AG10803 (cell line): ENCODE results near the gene AZIN2.

Experiments used
- DNase-seq: peaks from one replicate; pipeline ENCODE4 v3.0.0; 2010; ENCODE audit warnings: low read depth
- H3K4me3 ChIP-seq: 2 replicates; pipeline ENCODE4 v1.5.1; 2011; ENCODE audit warnings: mild to moderate bottlenecking, low read length, control low read depth
- CTCF ChIP-seq: conservative IDR thresholded peaks from 2 replicates; pipeline ENCODE4 v1.5.1; 2011; ENCODE audit warnings: mild to moderate bottlenecking, low read length, control low read depth, inconsistent platforms

Gene AZIN2

DNA sequence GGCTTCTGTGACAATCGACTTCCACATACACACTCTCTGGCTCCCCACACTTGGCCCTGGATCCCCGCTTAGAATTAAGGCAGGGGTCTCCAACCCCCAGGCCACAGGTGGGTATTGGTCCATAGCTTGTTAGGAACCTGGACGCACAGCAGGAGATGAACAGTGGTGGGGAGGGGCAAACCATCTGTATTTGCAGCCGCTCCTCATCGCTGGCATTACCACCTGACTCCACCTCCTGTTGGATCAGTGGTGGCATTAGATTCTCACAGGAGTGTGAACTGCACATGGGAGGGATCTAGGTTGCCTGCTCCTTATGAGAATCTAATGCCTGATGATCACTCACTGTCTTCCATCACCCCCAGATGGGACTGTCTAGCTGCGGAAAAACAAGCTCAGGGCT is 84.9 kb downstream of the AZIN2 start:
- no peak for DNase-seq
- H3K4me3 ChIP-seq, result no peak overlapping the region
- no peak for TF ChIP-seq CTCF

- TF ChIP-seq CTCF, result no peak
- H3K4me3 ChIP-seq, result no peak overlapping the region
- no peak for DNase-seq
Observed at GRCh38 chr1:33167650-33168447, 86.9 kb downstream of the AZIN2 start.

GRCh38 chr1:33168556-33169289 is 87.8 kb downstream of the AZIN2 start:
- DNase-seq, result no peak
- H3K4me3 ChIP-seq, result no peak overlapping the region
- TF ChIP-seq CTCF, result no peak

- no peak overlapping the region for H3K4me3 ChIP-seq
- no peak for TF ChIP-seq CTCF
- DNase-seq, result no peak
Observed at GRCh38 chr1:33169290-33170055, 88.5 kb downstream of the AZIN2 start.
